Esophagus muscularis mucosa (tissue), 4 donors: Measurements from ENCODE around the gene PPP1R3G. TPM values are rescaled to one million over a fixed set of nuclear protein-coding genes. Genes with fewer than 3 reads are reported as not detected.
"Not testable (repeated sequence)": the region's sequence is repeated elsewhere in the genome, so short reads cannot be mapped to it uniquely, and the experiment has no call there.

Experiments used
- DNase-seq: peaks from one replicate; pipeline ENCODE4 v3.0.0-alpha.2; 2017; ENCODE audit errors: extremely low spot score
- H3K27ac ChIP-seq, 4 donors: fragments of 200-600 bp; sonication (generic); replicated peaks in 1 of 4; 1 replicate in 3 of 4; 2 replicates in 1 of 4; pipeline ENCODE4 v1.5.1; 2016 to 2019; ENCODE audit warnings: mild to moderate bottlenecking in 1 of 4
- H3K27me3 ChIP-seq, 4 donors: fragments of 200-600 bp; sonication (generic); one replicate each; pipeline versions ENCODE4 v1.5.1 to v1.6.0; 2016 to 2019
- H3K36me3 ChIP-seq, 4 donors: fragments of 200-600 bp; sonication (generic); one replicate each; pipeline ENCODE4 v1.5.1; 2016 to 2019
- H3K4me1 ChIP-seq, 4 donors: fragments of 200-600 bp; sonication (generic); one replicate each; pipeline ENCODE4 v1.5.1; 2016 to 2019
- H3K4me3 ChIP-seq, 4 donors: fragments of 200-600 bp; sonication (generic); 1 replicate in 2 of 4; 2 replicates in 2 of 4; pipeline ENCODE4 v1.5.1; 2016 to 2019; ENCODE audit warnings: mild to moderate bottlenecking in 4 of 4, moderate library complexity in 1 of 4
- H3K9me3 ChIP-seq, 4 donors: fragments of 200-600 bp; sonication (generic); 1 replicate in 3 of 4; 2 replicates in 1 of 4; pipeline ENCODE4 v1.5.1; 2016 to 2019
- CTCF ChIP-seq, 3 experiments: fragments of 200-600 bp in 2 of 3; fragments of 450-650 bp in 1 of 3; sonication (generic) in 2 of 3; IDR thresholded peaks; one replicate each; pipeline ENCODE4 v1.5.1; 2017 to 2019; ENCODE audit warnings: antibody characterized with exemption in 3 of 3, mild to moderate bottlenecking in 2 of 3, moderate library complexity in 1 of 3
- EP300 ChIP-seq: sonication (generic); formaldehyde crosslinking; IDR thresholded peaks from one replicate; pipeline ENCODE4 v1.6.1; 2017; ENCODE audit warnings: antibody characterized with exemption
- POLR2A ChIP-seq: fragments of 450-650 bp; IDR thresholded peaks from one replicate; pipeline ENCODE4 v1.6.1; 2017; ENCODE audit warnings: antibody characterized with exemption, moderate library complexity, mild to moderate bottlenecking, low read depth
- POLR2AphosphoS5 ChIP-seq, 2 donors: sonication (generic); formaldehyde crosslinking; IDR thresholded peaks; one replicate each; pipeline ENCODE4 v1.6.1; 2017; ENCODE audit warnings: antibody characterized with exemption in 2 of 2
- WGBS: methylation state at CpG from one replicate; pipeline ENCODE4 v1.1.5; 2018; 5-methylcytosine and 5-hydroxymethylcytosine counted together
- intact Hi-C: fragments of 100-400 bp; cut with DNase I; formaldehyde crosslinking; loops from one replicate; pipeline ENCODE4 v1.15.1; 2023
- total RNA-seq, 4 donors: library from RNA; depleted of rRNA; stranded (reverse); fragments of >200 nt; gene quantifications; one replicate each; pipeline versions ENCODE4 v1.1.0 to v1.2.1, GENCODE V29; 2016

PPP1R3G gene
- total RNA-seq, 4 donors from 2014 or later, result 3.0 to 7.9 (median 5.5) TPM

GRCh38 chr6:5116243-5116991 lies 31.3 kb downstream of the PPP1R3G start:
- no peak for TF ChIP-seq CTCF (IDR thresholded peaks at IDR 0.05)
- no peak for TF ChIP-seq EP300
- TF ChIP-seq POLR2AphosphoS5 (IDR thresholded peaks at IDR 0.05), result no peak
- no peak for TF ChIP-seq POLR2A
- Histone ChIP-seq H3K4me1 (no peaks in the 10 kb centered on the region), H3K27me3 (no peaks in the 10 kb centered on the region), H3K4me3 (no peak overlapping the region), H3K9me3 (no peaks in the 10 kb centered on the region), H3K36me3 (no peaks in the 10 kb centered on the region), H3K27ac (no peak overlapping the region)
- intact Hi-C loops, result no loop called here
- DNase-seq, result no peak
- 94% methylated on average over 9 of the region's 9 CpGs for WGBS

- no peak for DNase-seq
- TF ChIP-seq EP300 (no peak), CTCF (IDR thresholded peaks at IDR 0.05) (no peak), POLR2AphosphoS5 (IDR thresholded peaks at IDR 0.05) (no peak), POLR2A (no peak)
Measured at GRCh38 chr6:5119090-5119951, 34.2 kb downstream of the PPP1R3G start.

GRCh38 chr6:5120011-5120410 lies 34.9 kb downstream of the PPP1R3G start:
- DNase-seq, result no peak
- Histone ChIP-seq H3K27ac (no peak overlapping the region), H3K4me3 (no peak overlapping the region), H3K9me3 (no peaks in the 10 kb centered on the region), H3K36me3 (no peaks in the 10 kb centered on the region), H3K27me3 (no peaks in the 10 kb centered on the region), H3K4me1 (no peaks in the 10 kb centered on the region)
- TF ChIP-seq POLR2AphosphoS5 (IDR thresholded peaks at IDR 0.05), result no peak
- no peak for TF ChIP-seq CTCF (IDR thresholded peaks at IDR 0.05)
- TF ChIP-seq EP300, result no peak
- no peak for TF ChIP-seq POLR2A
- WGBS, result 91% methylated on average over 7 of the region's 10 CpGs
- intact Hi-C loops, result no loop called here

More at GRCh38 chr6:5119090-5119951, 34.2 kb downstream of the PPP1R3G start:
- Histone ChIP-seq H3K27ac (no peak overlapping the region), H3K9me3 (no peaks in the 10 kb centered on the region), H3K27me3 (no peaks in the 10 kb centered on the region), H3K4me1 (no peaks in the 10 kb centered on the region), H3K36me3 (no peaks in the 10 kb centered on the region), H3K4me3 (no peak overlapping the region)
- intact Hi-C loops, result no loop called here
- 94% methylated on average over 17 of the region's 17 CpGs for WGBS

- intact Hi-C loops, H3K4me3 ChIP-seq, H3K4me1 ChIP-seq, H3K27ac ChIP-seq, H3K27me3 ChIP-seq, DNase-seq, H3K36me3 ChIP-seq, H3K9me3 ChIP-seq: not testable (repeated sequence)
- 100% methylated on average over 5 of the region's 8 CpGs for WGBS
Measured at GRCh38 chr6:5120543-5120942, 35.4 kb downstream of the PPP1R3G start.

GRCh38 chr6:5121479-5121878 lies 36.3 kb downstream of the PPP1R3G start:
- Histone ChIP-seq H3K36me3 (no peaks in the 10 kb centered on the region), H3K27me3 (no peaks in the 10 kb centered on the region), H3K4me1 (no peaks in the 10 kb centered on the region), H3K27ac (no peak overlapping the region), H3K4me3 (no peak overlapping the region), H3K9me3 (no peaks in the 10 kb centered on the region)
- DNase-seq, result no peak
- TF ChIP-seq EP300 (no peak), POLR2AphosphoS5 (IDR thresholded peaks at IDR 0.05) (no peak)
- 90% methylated on average over 5 of the region's 6 CpGs for WGBS
- intact Hi-C loops, result no loop called here
